ENCODE measurements around the gene GPR12.

DNA sequence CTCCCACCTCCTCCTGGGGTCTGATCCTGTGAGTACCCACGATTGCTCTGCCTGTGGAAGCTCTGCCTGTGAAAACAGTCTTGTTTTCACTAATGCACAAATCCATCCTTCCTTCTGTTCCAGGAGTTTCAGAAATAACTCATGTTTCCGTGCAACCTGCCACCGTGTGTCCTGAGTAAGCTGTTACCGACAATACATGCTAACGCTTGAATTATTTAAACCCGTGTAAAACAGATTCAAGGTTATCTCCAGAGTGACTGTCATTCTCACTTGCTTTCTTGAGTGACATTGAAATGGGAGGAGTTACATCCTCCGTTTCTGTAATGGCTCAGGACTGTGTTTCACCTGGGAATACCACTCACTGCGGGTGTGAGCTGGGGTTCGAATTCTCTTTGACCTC, 24.9 kb downstream of the GPR12 start:
- TF ChIP-seq, protein P1, sequence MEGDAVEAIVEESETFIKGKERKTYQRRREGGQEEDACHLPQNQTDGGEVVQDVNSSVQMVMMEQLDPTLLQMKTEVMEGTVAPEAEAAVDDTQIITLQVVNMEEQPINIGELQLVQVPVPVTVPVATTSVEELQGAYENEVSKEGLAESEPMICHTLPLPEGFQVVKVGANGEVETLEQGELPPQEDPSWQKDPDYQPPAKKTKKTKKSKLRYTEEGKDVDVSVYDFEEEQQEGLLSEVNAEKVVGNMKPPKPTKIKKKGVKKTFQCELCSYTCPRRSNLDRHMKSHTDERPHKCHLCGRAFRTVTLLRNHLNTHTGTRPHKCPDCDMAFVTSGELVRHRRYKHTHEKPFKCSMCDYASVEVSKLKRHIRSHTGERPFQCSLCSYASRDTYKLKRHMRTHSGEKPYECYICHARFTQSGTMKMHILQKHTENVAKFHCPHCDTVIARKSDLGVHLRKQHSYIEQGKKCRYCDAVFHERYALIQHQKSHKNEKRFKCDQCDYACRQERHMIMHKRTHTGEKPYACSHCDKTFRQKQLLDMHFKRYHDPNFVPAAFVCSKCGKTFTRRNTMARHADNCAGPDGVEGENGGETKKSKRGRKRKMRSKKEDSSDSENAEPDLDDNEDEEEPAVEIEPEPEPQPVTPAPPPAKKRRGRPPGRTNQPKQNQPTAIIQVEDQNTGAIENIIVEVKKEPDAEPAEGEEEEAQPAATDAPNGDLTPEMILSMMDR (IDR thresholded peaks at IDR 0.05), result no peak
- TF ChIP-seq POLR2A (IDR thresholded peaks at IDR 0.05), result no peak
